K562 (cell line): ENCODE measurements around the gene ZMYM2. TPM values are rescaled to one million over a fixed set of nuclear protein-coding genes. Genes with fewer than 3 reads are reported as not detected.

Source experiments
- ATAC-seq: fragments of 200-7000 bp; cut with Tn5 transposase; 3 replicates; pipeline ENCODE4 v1.9.1; 2020; ENCODE audit warnings: moderate library complexity
- BruUV-seq: library from RNA; stranded (reverse); fragments of 400-500 nt; replicated peaks from 2 replicates; lab custom pipeline; 2021; lab: Mats Ljungman, UMichigan
- CTCF ChIA-PET: fragments of 300-600 bp; formaldehyde crosslinking; extraction: SDS; loops from one replicate; lab custom pipeline; 2021; ENCODE audit warnings: low intra/inter-chr PET ratio; lab: Yijun Ruan, JAX
- POLR2A ChIA-PET: fragments of 300-600, 350-650 bp; sonication (Branson Sonifier 250); formaldehyde crosslinking; extraction: SDS; loops from one replicate; lab custom pipeline; 2021; ENCODE audit warnings: antibody characterized with exemption, inconsistent platforms; lab: Yijun Ruan, JAX
- DNase-seq, 4 experiments: peaks; one replicate each; pipeline versions ENCODE4 v3.0.0 to v3.0.0-alpha.2; 2011 to 2018; ENCODE audit warnings: low spot score in 3 of 4, mixed read lengths in 3 of 4; ENCODE audit errors: extremely low read depth in 1 of 4
- FAIRE-seq: peaks from 2 replicates; lab custom pipeline; 2011; peaks lifted over from hg19 to GRCh38; lab: Jason Lieb, UNC
- H2AFZ ChIP-seq: 2 replicates; pipeline ENCODE4 v1.6.0; 2011; ENCODE audit warnings: low read depth, low read length, control low read depth, inconsistent platforms
- H3K27ac ChIP-seq: fragments of 200-600 bp; 3 replicates; pipeline ENCODE4 v1.8.0; 2011; ENCODE audit warnings: low read depth, mild to moderate bottlenecking, control low read depth, inconsistent platforms, low read length, moderate library complexity, mixed read lengths; ENCODE audit errors: extremely low read depth
- H3K27me3 ChIP-seq, 2 experiments: fragments of 300-600 bp in 1 of 2; 2 replicates in 1 of 2; 3 replicates in 1 of 2; pipeline versions ENCODE4 v1.6.0 to v1.8.0; 2011; ENCODE audit warnings: inconsistent platforms in 2 of 2, low read length in 2 of 2, mild to moderate bottlenecking in 1 of 2, mixed read lengths in 1 of 2, moderate library complexity in 1 of 2; ENCODE audit not compliant: control insufficient read depth in 2 of 2, insufficient read depth in 2 of 2
- H3K36me3 ChIP-seq: fragments of 300-600 bp; 3 replicates; pipeline ENCODE4 v1.8.0; 2011; ENCODE audit warnings: mild to moderate bottlenecking, low read length, inconsistent platforms; ENCODE audit not compliant: control insufficient read depth, insufficient read depth
- H3K4me1 ChIP-seq, 2 experiments: fragments of 200-600 bp in 1 of 2; replicated peaks in 1 of 2; 2 replicates in 1 of 2; 3 replicates in 1 of 2; pipeline versions ENCODE4 v1.5.1 to v1.8.0; 2011; ENCODE audit warnings: inconsistent platforms in 2 of 2, low read length in 2 of 2, mild to moderate bottlenecking in 1 of 2, mixed read lengths in 1 of 2, moderate library complexity in 1 of 2; ENCODE audit not compliant: control insufficient read depth in 2 of 2, insufficient read depth in 2 of 2
- H3K4me2 ChIP-seq: 2 replicates; pipeline ENCODE4 v1.6.1; 2011; ENCODE audit warnings: low read length, control low read depth, inconsistent platforms, mixed read lengths; ENCODE audit not compliant: insufficient read depth
- H3K4me3 ChIP-seq: fragments of 200-600 bp; sonication (generic), shearing (Covaris generic); 2 replicates; pipeline ENCODE4 v1.5.1; 2016; ENCODE audit warnings: control low read depth, inconsistent platforms
- H3K79me2 ChIP-seq: fragments of 200-600 bp; 3 replicates; pipeline ENCODE4 v1.8.0; 2011; ENCODE audit warnings: low read length, inconsistent platforms; ENCODE audit not compliant: control insufficient read depth, insufficient read depth
- H3K9ac ChIP-seq, 2 experiments: 2 replicates each; pipeline versions ENCODE4 v1.6.0 to v1.6.1; 2011; ENCODE audit warnings: low read depth in 2 of 2, low read length in 2 of 2, control low read depth in 1 of 2, inconsistent platforms in 1 of 2, mild to moderate bottlenecking in 1 of 2, mixed read lengths in 1 of 2; ENCODE audit not compliant: insufficient read depth in 1 of 2
- H3K9me1 ChIP-seq: one replicate; pipeline ENCODE4 v1.6.0; 2011; ENCODE audit warnings: inconsistent platforms, mild to moderate bottlenecking, low read length, moderate library complexity; ENCODE audit not compliant: control insufficient read depth, insufficient read depth
- H3K9me3 ChIP-seq: replicated peaks from 2 replicates; pipeline ENCODE4 v1.5.1; 2011; ENCODE audit warnings: low read depth, low read length, inconsistent platforms; ENCODE audit not compliant: control insufficient read depth, insufficient read depth
- H4K20me1 ChIP-seq: replicated peaks from 2 replicates; pipeline ENCODE4 v1.6.1; 2011; ENCODE audit warnings: low read length, inconsistent platforms, mixed read lengths; ENCODE audit not compliant: control insufficient read depth, insufficient read depth
- CEBPB ChIP-seq: fragments of 450-650 bp; IDR thresholded peaks from 2 replicates; pipeline ENCODE4 v1.6.1; 2016; ENCODE audit warnings: missing genetic modification characterization, missing compliant biosample characterization
- JUND ChIP-seq, 2 experiments: IDR thresholded peaks; 2 replicates in 1 of 2; 3 replicates in 1 of 2; pipeline ENCODE4 v1.6.1; 2011; ENCODE audit warnings: borderline replicate concordance in 2 of 2, low read depth in 2 of 2, low read length in 2 of 2, improper control_type of control experiment in 1 of 2, missing biosample characterization in 1 of 2, missing genetic modification characterization in 1 of 2, missing genetic modification reagents in 1 of 2
- RAD51 ChIP-seq: fragments of 450-650 bp; IDR thresholded peaks from 2 replicates; pipeline ENCODE4 v1.7.1; 2016; ENCODE audit warnings: low read depth, mild to moderate bottlenecking, borderline replicate concordance
- WGBS: fragments of 100-300 bp; shearing (Covaris generic); methylation state at CpG from one replicate; pipeline ENCODE4 v1.1.6; 2016; ENCODE audit warnings: low coverage, mixed read lengths; ENCODE audit not compliant: insufficient coverage; ENCODE audit errors: missing lambda C conversion rate; 5-methylcytosine and 5-hydroxymethylcytosine counted together
- in situ Hi-C: fragments of 300-500 bp; cut with MboI; formaldehyde crosslinking; loops from 4 replicates; pipeline ENCODE4 v1.15.0; 2018; ENCODE audit warnings: inconsistent platforms, mixed read lengths
- intact Hi-C: fragments of 100-400 bp; cut with micrococcal nuclease; formaldehyde crosslinking; loops from 2 replicates; pipeline ENCODE4 v1.14.2; 2022
- polyA plus RNA-seq, 8 experiments: library from polyadenylated mRNA; depleted of rRNA in 4 of 8; stranded (reverse) in 5 of 8; unstranded in 3 of 8; fragments of >200 nt; fragmentation: Nextera tagmentation in 2 of 8; fragmentation: Illumina TruSeq in 1 of 8; extraction: Ambion mirVana in 2 of 8; extraction: Trizol in 1 of 8; gene quantifications; 2 replicates each; pipeline versions ENCODE4 v1.2.1 to v1.2.3, GENCODE V29; 2011 to 2014; ENCODE audit warnings: inconsistent platforms in 1 of 8, missing spikeins in 1 of 8
- total RNA-seq, 7 experiments: library from RNA; depleted of rRNA in 6 of 7; stranded (reverse); fragments of >200 nt in 6 of 7; fragmentation: Illumina TruSeq in 2 of 7; extraction: Trizol in 2 of 7; gene quantifications; 2 replicates each; pipeline versions ENCODE4 v1.2.1 to v1.2.3, GENCODE V29; 2011 to 2021; ENCODE audit warnings: low replicate concordance in 1 of 7

Gene ZMYM2
- total and polyA plus RNA-seq, 9 of the 15 experiments (the other 6 are each of a cell fraction or from before 2014, with no cell fraction given): 5.0 to 48.8 (median 26.8) TPM

- Histone ChIP-seq H3K4me2 (no peak overlapping the region), H3K36me3 (no peaks in the 10 kb centered on the region), H3K9me3 (no peaks in the 10 kb centered on the region), H3K4me3 (no peak overlapping the region), H3K9me1 (no peaks in the 10 kb centered on the region), H3K4me1 (peaks cover 0 to 4% of the 10 kb centered on the region in 2 experiments; a peak in 1 of 5 replicates), H4K20me1 (no peaks in the 10 kb centered on the region), H3K9ac (no peak overlapping the region), H3K79me2 (no peaks in the 10 kb centered on the region), H3K27me3 (peaks cover 0 to 6% of the 10 kb centered on the region in 2 experiments; a peak in 1 of 5 replicates), H2AFZ (no peak overlapping the region), H3K27ac (no peak overlapping the region)
- WGBS: 30% methylated on average over 3 of the region's 6 CpGs
- no peak for FAIRE-seq
- CTCF ChIA-PET: no interaction called here
- intact Hi-C loops (no loop called here), in situ Hi-C loops (no loop called here)
- POLR2A ChIA-PET: no interaction called here
- no peak for DNase-seq
- no peak for TF ChIP-seq JUND (IDR thresholded peaks at IDR 0.05; ENCODE audit: borderline replicate concordance, low read depth, low read length)
- no peak for TF ChIP-seq JUND (tag; IDR thresholded peaks at IDR 0.05; ENCODE audit: borderline replicate concordance, low read depth, low read length)
- 0 out of 2 replicates have a peak, but pooled peaks have one; percentile 12 for TF ChIP-seq CEBPB
- ATAC-seq: no peak
- no TSS peak for BruUV-seq
Observed at GRCh38 chr13:20127262-20127561, 168.7 kb downstream of the ZMYM2 start.

GRCh38 chr13:20127562-20128458 is 169.3 kb downstream of the ZMYM2 start:
- Histone ChIP-seq H3K9me1 (no peaks in the 10 kb centered on the region), H3K27ac (no peak overlapping the region), H4K20me1 (no peaks in the 10 kb centered on the region), H3K79me2 (no peaks in the 10 kb centered on the region), H3K9ac (no peak overlapping the region), H3K4me2 (no peak overlapping the region), H3K4me3 (no peak overlapping the region), H3K36me3 (no peaks in the 10 kb centered on the region), H3K9me3 (no peaks in the 10 kb centered on the region), H3K4me1 (peaks cover 0 to 4% of the 10 kb centered on the region in 2 experiments; a peak in 1 of 5 replicates), H3K27me3 (peaks cover 0 to 6% of the 10 kb centered on the region in 2 experiments; a peak in 1 of 5 replicates), H2AFZ (no peak overlapping the region)
- 68% methylated on average over 4 of the region's 82 CpGs for WGBS
- no TSS peak for BruUV-seq
- intact Hi-C loops (no loop called here), in situ Hi-C loops (no loop called here)
- no peak for FAIRE-seq
- TF ChIP-seq RAD51: no peak
- ATAC-seq: no peak
- POLR2A ChIA-PET: no interaction called here
- CTCF ChIA-PET: no interaction called here
- DNase-seq: no peak
